Upper lobe of left lung (tissue), 6 donors: ENCODE data around the gene CYP24A1. TPM values are rescaled to one million over a fixed set of nuclear protein-coding genes. Genes with fewer than 3 reads are reported as not detected.

Experiments
- ATAC-seq, 2 donors: fragments of 200-7000 bp; cut with Tn5 transposase; one replicate each; pipeline ENCODE4 v1.9.1; 2022; ENCODE audit warnings: mild to moderate bottlenecking in 2 of 2, moderate library complexity in 2 of 2; ENCODE audit not compliant: low FRiP score in 2 of 2
- DNase-seq, 2 donors: peaks; one replicate each; pipeline ENCODE4 v3.0.0-alpha.2; 2019 to 2020
- H3K27ac ChIP-seq, 4 donors: fragments of 200-600 bp; sonication (generic); one replicate each; pipeline ENCODE4 v1.5.1; 2016 to 2019
- H3K27me3 ChIP-seq, 4 donors: fragments of 200-600 bp; sonication (generic); one replicate each; pipeline ENCODE4 v1.5.1; 2017 to 2019
- H3K36me3 ChIP-seq, 4 donors: fragments of 200-600 bp; sonication (generic); one replicate each; pipeline ENCODE4 v1.5.1; 2016 to 2019
- H3K4me1 ChIP-seq, 4 donors: fragments of 200-600 bp; sonication (generic); one replicate each; pipeline ENCODE4 v1.5.1; 2018 to 2019
- H3K4me3 ChIP-seq, 4 donors: fragments of 200-600 bp; sonication (generic); one replicate each; pipeline ENCODE4 v1.5.1; 2017 to 2019; ENCODE audit warnings: mild to moderate bottlenecking in 2 of 4, moderate library complexity in 1 of 4
- H3K9me3 ChIP-seq, 4 donors: fragments of 200-600 bp; sonication (generic); one replicate each; pipeline ENCODE4 v1.5.1; 2018 to 2019
- EP300 ChIP-seq, 4 donors: sonication (generic); formaldehyde crosslinking; IDR thresholded peaks; one replicate each; pipeline ENCODE4 v1.5.1; 2017; ENCODE audit warnings: antibody characterized with exemption in 4 of 4, control low read depth in 2 of 4
- POLR2A ChIP-seq, 4 donors: fragments of 450-650 bp; IDR thresholded peaks; one replicate each; pipeline ENCODE4 v1.5.1; 2016 to 2017; ENCODE audit warnings: antibody characterized with exemption in 4 of 4, mild to moderate bottlenecking in 2 of 4
- POLR2AphosphoS5 ChIP-seq, 2 donors: sonication (generic); formaldehyde crosslinking; IDR thresholded peaks; one replicate each; pipeline ENCODE4 v1.5.1; 2017; ENCODE audit warnings: antibody characterized with exemption in 2 of 2
- WGBS, 2 donors: methylation state at CpG; one replicate each; pipeline ENCODE4 v1.1.5; 2017 to 2018; 5-methylcytosine and 5-hydroxymethylcytosine counted together
- total RNA-seq, 6 donors: library from RNA; depleted of rRNA in 4 of 6; stranded (reverse); fragments of >200 nt in 4 of 6; gene quantifications; one replicate each; pipeline versions ENCODE4 v1.1.0 to v1.2.1, GENCODE V29; 2016 to 2021
- TF ChIP-seq, protein P1 (sequence below), 6 experiments: fragments of 450-650 bp in 4 of 6; fragments of 200-600 bp in 2 of 6; sonication (generic) in 2 of 6; IDR thresholded peaks; one replicate each; pipeline ENCODE4 v1.5.1; 2016 to 2019; ENCODE audit warnings: antibody characterized with exemption in 6 of 6
- donor health status: DM: no; HTN: no; CAD: no; lungs with moderate emphysema.
- donor health status: DM: no; HTN: yes; CAD: no; lungs with severe emphysema.

The CYP24A1 gene
- total RNA-seq, 6 donors from 2014 or later: 0.13 to 31.0 (median 0.61) TPM; not detected in 1

DNA sequence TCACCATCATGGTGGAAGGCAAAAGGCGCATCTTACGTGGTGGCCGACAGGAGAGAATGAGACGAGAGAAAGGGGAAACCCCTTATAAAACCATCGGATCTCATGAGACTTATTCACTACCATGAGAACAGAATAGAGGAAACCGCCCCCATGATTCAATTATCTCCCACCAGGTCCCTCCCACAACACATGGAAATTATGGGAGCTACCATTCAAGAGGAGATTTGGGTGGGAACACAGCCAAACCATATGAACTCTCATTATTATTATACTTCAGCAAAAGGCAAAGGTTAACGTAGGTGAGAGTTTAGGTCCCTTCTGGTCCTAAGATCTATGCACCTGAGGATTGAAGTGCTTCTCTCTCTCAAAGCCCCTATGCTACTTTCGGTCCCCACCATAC is 31.7 kb upstream of the CYP24A1 start:
- ATAC-seq (no peak), DNase-seq (no peak)
- Histone ChIP-seq H3K36me3 (no peaks in the 10 kb centered on the region), H3K27me3 (no peaks in the 10 kb centered on the region), H3K9me3 (no peaks in the 10 kb centered on the region), H3K27ac (no peak overlapping the region), H3K4me1 (peaks cover 12 to 18% (median 18%) of the 10 kb centered on the region in 4 donors), H3K4me3 (no peak overlapping the region)
- 88 to 90% methylated on average over 8 of the region's 8 CpGs for WGBS, 2 donors
- TF ChIP-seq EP300 (IDR thresholded peaks at IDR 0.05) (no peak), POLR2A (IDR thresholded peaks at IDR 0.05) (no peak), POLR2AphosphoS5 (IDR thresholded peaks at IDR 0.05) (no peak)
- TF ChIP-seq, protein P1, sequence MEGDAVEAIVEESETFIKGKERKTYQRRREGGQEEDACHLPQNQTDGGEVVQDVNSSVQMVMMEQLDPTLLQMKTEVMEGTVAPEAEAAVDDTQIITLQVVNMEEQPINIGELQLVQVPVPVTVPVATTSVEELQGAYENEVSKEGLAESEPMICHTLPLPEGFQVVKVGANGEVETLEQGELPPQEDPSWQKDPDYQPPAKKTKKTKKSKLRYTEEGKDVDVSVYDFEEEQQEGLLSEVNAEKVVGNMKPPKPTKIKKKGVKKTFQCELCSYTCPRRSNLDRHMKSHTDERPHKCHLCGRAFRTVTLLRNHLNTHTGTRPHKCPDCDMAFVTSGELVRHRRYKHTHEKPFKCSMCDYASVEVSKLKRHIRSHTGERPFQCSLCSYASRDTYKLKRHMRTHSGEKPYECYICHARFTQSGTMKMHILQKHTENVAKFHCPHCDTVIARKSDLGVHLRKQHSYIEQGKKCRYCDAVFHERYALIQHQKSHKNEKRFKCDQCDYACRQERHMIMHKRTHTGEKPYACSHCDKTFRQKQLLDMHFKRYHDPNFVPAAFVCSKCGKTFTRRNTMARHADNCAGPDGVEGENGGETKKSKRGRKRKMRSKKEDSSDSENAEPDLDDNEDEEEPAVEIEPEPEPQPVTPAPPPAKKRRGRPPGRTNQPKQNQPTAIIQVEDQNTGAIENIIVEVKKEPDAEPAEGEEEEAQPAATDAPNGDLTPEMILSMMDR (IDR thresholded peaks at IDR 0.05): no peak

DNA sequence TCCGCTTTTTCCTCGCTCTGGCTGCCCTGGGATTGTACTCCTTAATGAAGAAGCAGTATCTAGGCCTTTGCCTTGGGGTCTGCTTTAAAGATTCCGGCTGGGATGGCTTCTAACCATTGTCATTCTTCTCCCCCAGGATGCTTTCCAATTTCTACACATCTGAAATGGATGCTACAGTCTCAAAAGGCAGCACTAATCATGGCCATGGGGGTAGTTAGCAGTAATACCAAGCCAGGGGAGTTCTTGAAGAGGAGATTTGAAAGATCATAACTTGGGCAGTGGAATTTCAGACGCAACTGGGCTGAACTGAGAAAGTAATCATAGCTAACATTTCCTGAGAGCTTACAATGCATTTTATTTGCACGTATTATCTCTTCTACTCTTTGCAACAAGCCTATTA is 30.7 kb upstream of the CYP24A1 start:
- 87% methylated on average over 5 of the region's 5 CpGs for WGBS, 2 donors

DNA sequence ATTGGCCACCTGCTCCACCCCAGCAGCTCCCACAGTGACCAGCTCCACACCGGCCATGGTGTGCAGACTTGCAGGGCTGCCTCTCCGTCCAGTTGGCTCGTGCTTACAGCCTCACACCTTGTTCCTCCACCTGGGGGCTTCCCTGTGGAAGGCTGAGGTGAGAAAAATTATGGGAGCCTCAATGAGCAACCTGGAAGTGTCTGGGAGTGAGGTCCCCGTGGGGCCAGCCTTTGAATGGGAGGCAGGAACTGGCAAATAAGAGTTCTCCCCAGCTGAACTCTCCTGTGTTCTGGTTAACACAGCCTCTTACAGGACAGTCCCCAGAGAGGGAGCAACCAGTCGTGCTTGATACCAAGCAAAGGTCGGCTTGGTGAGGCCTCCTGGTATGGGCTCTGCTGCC is 30.3 kb upstream of the CYP24A1 start:
- no peak for ATAC-seq
- Histone ChIP-seq H3K27ac (no peak overlapping the region), H3K4me3 (no peak overlapping the region), H3K9me3 (no peaks in the 10 kb centered on the region), H3K4me1 (peaks cover 7 to 9% (median 9%) of the 10 kb centered on the region in 4 donors), H3K36me3 (no peaks in the 10 kb centered on the region), H3K27me3 (no peaks in the 10 kb centered on the region)
- TF ChIP-seq, protein P1 (IDR thresholded peaks at IDR 0.05): no peak
- DNase-seq: peak in 1 of 2 donors; percentile 5
- 72 to 88% methylated on average over 5 to 6 of the region's 6 CpGs for WGBS, 2 donors

More for the DNA sequence above, 30.7 kb upstream of the CYP24A1 start:
- TF ChIP-seq EP300 (IDR thresholded peaks at IDR 0.05): no peak
- TF ChIP-seq POLR2A (IDR thresholded peaks at IDR 0.05): no peak
- TF ChIP-seq POLR2AphosphoS5 (IDR thresholded peaks at IDR 0.05): no peak
- TF ChIP-seq, protein P1 (IDR thresholded peaks at IDR 0.05): no peak
- Histone ChIP-seq H3K9me3 (no peaks in the 10 kb centered on the region), H3K27ac (no peak overlapping the region), H3K27me3 (no peaks in the 10 kb centered on the region), H3K4me1 (peaks cover 12 to 14% (median 13%) of the 10 kb centered on the region in 4 donors), H3K4me3 (no peak overlapping the region), H3K36me3 (no peaks in the 10 kb centered on the region)
- ATAC-seq: no peak
- DNase-seq: no peak

DNA sequence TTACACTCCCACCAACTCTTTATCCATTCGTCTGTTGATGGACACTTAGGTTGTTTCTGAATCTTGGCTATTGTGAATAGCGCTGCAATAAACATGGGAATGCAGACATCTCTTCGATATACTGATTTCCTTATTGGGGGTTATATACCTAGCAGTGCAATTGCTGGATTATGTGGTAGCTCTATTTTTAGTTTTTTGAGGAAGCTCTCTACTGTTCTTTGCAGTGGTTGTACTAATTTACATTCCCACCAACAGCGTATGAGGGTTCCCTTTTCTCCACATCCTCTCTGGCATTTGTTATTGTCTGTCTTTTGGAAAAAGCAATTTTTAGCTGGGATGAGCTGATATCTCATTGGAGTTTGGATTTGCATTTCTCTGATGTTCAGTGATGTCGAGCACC is 29.5 kb upstream of the CYP24A1 start:
- Histone ChIP-seq H3K4me1 (peaks cover 0 to 3% (median 2%) of the 10 kb centered on the region in 4 donors), H3K36me3 (no peaks in the 10 kb centered on the region), H3K27ac (no peak overlapping the region), H3K27me3 (no peaks in the 10 kb centered on the region), H3K9me3 (no peaks in the 10 kb centered on the region), H3K4me3 (no peak overlapping the region)
- DNase-seq (no peak), ATAC-seq (no peak)
- 48 to 62% methylated on average over 5 of the region's 5 CpGs for WGBS, 2 donors
- TF ChIP-seq POLR2A (IDR thresholded peaks at IDR 0.05) (no peak), EP300 (IDR thresholded peaks at IDR 0.05) (no peak), POLR2AphosphoS5 (IDR thresholded peaks at IDR 0.05) (no peak)
- TF ChIP-seq, protein P1 (IDR thresholded peaks at IDR 0.05): no peak

DNA sequence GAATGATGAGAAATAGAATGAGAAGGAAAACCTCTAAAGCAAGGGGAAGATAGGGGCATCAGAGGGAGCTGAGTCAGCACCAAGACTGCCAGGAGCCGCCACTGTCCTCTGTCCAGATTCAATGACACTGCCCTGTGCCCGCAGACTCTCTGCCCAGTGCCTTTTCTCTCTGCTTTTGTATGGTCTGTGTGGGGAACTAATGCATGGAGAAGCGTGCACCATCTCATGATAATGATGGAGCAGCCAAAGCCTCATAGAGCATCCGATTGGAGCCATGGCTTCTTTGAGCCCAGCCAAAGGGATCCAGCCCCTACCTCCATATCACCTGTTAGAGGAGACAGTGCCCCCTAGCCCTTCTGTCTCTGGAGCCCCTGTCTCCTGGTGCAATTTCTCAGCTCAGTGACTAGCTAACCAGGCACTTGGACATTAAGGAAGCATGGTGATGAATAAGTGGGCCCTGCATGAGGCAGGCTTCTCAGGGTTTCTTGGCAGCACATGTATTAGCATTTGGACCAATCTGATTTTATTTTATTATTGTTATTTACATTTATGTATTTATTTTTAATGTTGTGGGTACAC is 27.6 kb upstream of the CYP24A1 start:
- no peak overlapping the region for H3K27ac ChIP-seq
- TF ChIP-seq, protein P1 (IDR thresholded peaks at IDR 0.05): no peak
- no peak for TF ChIP-seq POLR2AphosphoS5 (IDR thresholded peaks at IDR 0.05)
- no peak for TF ChIP-seq EP300 (IDR thresholded peaks at IDR 0.05)
- TF ChIP-seq POLR2A (IDR thresholded peaks at IDR 0.05): no peak
- no peak overlapping the region for H3K4me3 ChIP-seq
- no peaks in the 10 kb centered on the region for H3K36me3 ChIP-seq
- no peaks in the 10 kb centered on the region for H3K9me3 ChIP-seq
- 65 to 73% methylated on average over 4 of the region's 4 CpGs for WGBS, 2 donors
- DNase-seq: no peak
- H3K27me3 ChIP-seq: no peaks in the 10 kb centered on the region
- no peaks in the 10 kb centered on the region for H3K4me1 ChIP-seq
- ATAC-seq: no peak
